SK-N-SH treated with all-trans-retinoic acid at 6 μM for 48 hours (cell line): ENCODE measurements around the gene WAC.

Source experiments
- ARNTL ChIP-seq: fragments of 450-650 bp; formaldehyde crosslinking; IDR thresholded peaks from 2 replicates; pipeline ENCODE4 v1.5.0; 2020; ENCODE audit warnings: low read depth, mild to moderate bottlenecking, moderate library complexity, borderline replicate concordance
- BACH2 ChIP-seq: fragments of 250-450 bp; sonication (Bioruptor Pico); IDR thresholded peaks from 2 replicates; pipeline ENCODE4 v1.9.0; 2021; ENCODE audit warnings: mild to moderate bottlenecking, borderline replicate concordance
- CSDC2 ChIP-seq: fragments of 250-450 bp; sonication (Bioruptor Pico); IDR thresholded peaks from 2 replicates; pipeline ENCODE4 v1.5.0; 2020; ENCODE audit warnings: mild to moderate bottlenecking, moderate library complexity
- GLIS3 ChIP-seq: fragments of 250-450 bp; sonication (Bioruptor Pico); IDR thresholded peaks from 2 replicates; pipeline ENCODE4 v1.5.0; 2020; ENCODE audit warnings: mild to moderate bottlenecking, moderate library complexity
- ISL1 ChIP-seq: fragments of 250-450 bp; sonication (Bioruptor Pico); IDR thresholded peaks from 2 replicates; pipeline ENCODE4 v2.1.2; 2022; ENCODE audit warnings: mild to moderate bottlenecking, moderate library complexity
- OSR1 ChIP-seq: fragments of 250-450 bp; sonication (Bioruptor Pico); IDR thresholded peaks from 2 replicates; pipeline ENCODE4 v1.8.0; 2022; ENCODE audit warnings: moderate library complexity, mild to moderate bottlenecking, inconsistent platforms
- SNAI2 ChIP-seq: fragments of 250-450 bp; sonication (Bioruptor Pico); IDR thresholded peaks from 2 replicates; pipeline ENCODE4 v1.5.0; 2020; ENCODE audit warnings: mild to moderate bottlenecking, moderate library complexity
- TOX ChIP-seq: fragments of 250-450 bp; sonication (Bioruptor Pico); IDR thresholded peaks from 2 replicates; pipeline ENCODE4 v1.8.0; 2021; ENCODE audit warnings: mild to moderate bottlenecking, moderate library complexity, borderline replicate concordance
- ZFP3 ChIP-seq: fragments of 250-450 bp; sonication (Bioruptor Pico); IDR thresholded peaks from 2 replicates; pipeline ENCODE4 v1.5.0; 2020; ENCODE audit warnings: mild to moderate bottlenecking, moderate library complexity
- TF ChIP-seq, protein P1 (sequence below): fragments of 250-450 bp; sonication (Bioruptor Pico); IDR thresholded peaks from 2 replicates; pipeline ENCODE4 v1.5.1; 2020; ENCODE audit warnings: low read depth, mild to moderate bottlenecking, moderate library complexity
- TF ChIP-seq, protein P2 (sequence below): fragments of 250-450 bp; sonication (Bioruptor Pico); IDR thresholded peaks from 2 replicates; pipeline ENCODE4 v1.8.0; 2020; ENCODE audit warnings: mild to moderate bottlenecking, moderate library complexity, borderline replicate concordance

DNA sequence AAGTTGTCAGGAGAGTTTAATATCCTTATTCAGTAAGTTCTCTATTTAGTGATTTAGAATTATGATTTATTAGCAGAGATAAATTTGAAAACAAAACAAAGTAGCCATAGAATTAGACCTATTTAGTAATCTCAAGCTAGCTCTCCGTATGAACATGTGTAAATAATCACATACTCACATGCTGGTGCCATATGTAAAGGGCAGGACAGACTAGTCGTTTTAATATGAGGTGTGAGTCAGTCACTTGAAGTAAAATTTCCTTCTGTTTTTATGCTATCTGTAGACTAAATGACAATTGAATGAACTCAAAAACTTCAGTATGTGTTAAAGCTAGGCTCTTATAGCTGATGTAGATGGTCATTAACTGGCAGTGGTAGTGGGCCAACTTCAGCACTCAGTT is 67.1 kb downstream of the WAC start:
- no peak for TF ChIP-seq GLIS3
- TF ChIP-seq ISL1 (CRISPR knock-in tag): no peak
- no peak for TF ChIP-seq OSR1 (CRISPR knock-in tag)
- TF ChIP-seq ZFP3 (CRISPR knock-in tag): no peak
- no peak for TF ChIP-seq BACH2 (CRISPR knock-in tag)
- TF ChIP-seq SNAI2: no peak
- TF ChIP-seq, protein P1, sequence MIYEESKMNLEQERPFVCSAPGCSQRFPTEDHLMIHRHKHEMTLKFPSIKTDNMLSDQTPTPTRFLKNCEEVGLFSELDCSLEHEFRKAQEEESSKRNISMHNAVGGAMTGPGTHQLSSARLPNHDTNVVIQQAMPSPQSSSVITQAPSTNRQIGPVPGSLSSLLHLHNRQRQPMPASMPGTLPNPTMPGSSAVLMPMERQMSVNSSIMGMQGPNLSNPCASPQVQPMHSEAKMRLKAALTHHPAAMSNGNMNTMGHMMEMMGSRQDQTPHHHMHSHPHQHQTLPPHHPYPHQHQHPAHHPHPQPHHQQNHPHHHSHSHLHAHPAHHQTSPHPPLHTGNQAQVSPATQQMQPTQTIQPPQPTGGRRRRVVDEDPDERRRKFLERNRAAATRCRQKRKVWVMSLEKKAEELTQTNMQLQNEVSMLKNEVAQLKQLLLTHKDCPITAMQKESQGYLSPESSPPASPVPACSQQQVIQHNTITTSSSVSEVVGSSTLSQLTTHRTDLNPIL (CRISPR knock-in tag): no peak
- TF ChIP-seq CSDC2 (CRISPR knock-in tag): no peak
- TF ChIP-seq, protein P2, sequence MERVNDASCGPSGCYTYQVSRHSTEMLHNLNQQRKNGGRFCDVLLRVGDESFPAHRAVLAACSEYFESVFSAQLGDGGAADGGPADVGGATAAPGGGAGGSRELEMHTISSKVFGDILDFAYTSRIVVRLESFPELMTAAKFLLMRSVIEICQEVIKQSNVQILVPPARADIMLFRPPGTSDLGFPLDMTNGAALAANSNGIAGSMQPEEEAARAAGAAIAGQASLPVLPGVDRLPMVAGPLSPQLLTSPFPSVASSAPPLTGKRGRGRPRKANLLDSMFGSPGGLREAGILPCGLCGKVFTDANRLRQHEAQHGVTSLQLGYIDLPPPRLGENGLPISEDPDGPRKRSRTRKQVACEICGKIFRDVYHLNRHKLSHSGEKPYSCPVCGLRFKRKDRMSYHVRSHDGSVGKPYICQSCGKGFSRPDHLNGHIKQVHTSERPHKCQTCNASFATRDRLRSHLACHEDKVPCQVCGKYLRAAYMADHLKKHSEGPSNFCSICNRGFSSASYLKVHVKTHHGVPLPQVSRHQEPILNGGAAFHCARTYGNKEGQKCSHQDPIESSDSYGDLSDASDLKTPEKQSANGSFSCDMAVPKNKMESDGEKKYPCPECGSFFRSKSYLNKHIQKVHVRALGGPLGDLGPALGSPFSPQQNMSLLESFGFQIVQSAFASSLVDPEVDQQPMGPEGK: no peak
- no peak for TF ChIP-seq ARNTL
- no peak for TF ChIP-seq TOX (CRISPR knock-in tag)
